HCT116 (cell line): ENCODE data around the gene PPRC1. TPM values are rescaled to one million over a fixed set of nuclear protein-coding genes. Genes with fewer than 3 reads are reported as not detected.

Experiments used
- ATAC-seq: fragments of 200-7000 bp; cut with Tn5 transposase; 2 replicates; pipeline ENCODE4 v1.9.1; 2020; ENCODE audit warnings: mild to moderate bottlenecking, moderate library complexity
- BruUV-seq: library from RNA; stranded (reverse); fragments of 400-500 nt; replicated peaks from 2 replicates; lab custom pipeline; 2021; lab: Mats Ljungman, UMichigan
- CTCF ChIA-PET: fragments of 300-600 bp; sonication (Branson Sonifier 250); formaldehyde crosslinking; loops from one replicate; lab custom pipeline; 2021; ENCODE audit warnings: antibody characterized with exemption; lab: Charles Lee
- POLR2A ChIA-PET: fragments of 300-600, 350-600 bp; sonication (Branson Sonifier 250); formaldehyde crosslinking; loops from one replicate; lab custom pipeline; 2021; ENCODE audit warnings: antibody characterized with exemption; lab: Charles Lee
- RAD21 ChIA-PET, 2 experiments: fragments of 300-600 bp; sonication (Branson Sonifier 250); formaldehyde crosslinking; loops; one replicate each; lab custom pipeline; 2023; ENCODE audit warnings: low total read pairs in 2 of 2; ENCODE audit not compliant: uncharacterized antibody in 2 of 2, unreplicated experiment in 2 of 2, low non-redundant PET in 1 of 2; lab: Charles Lee
- DNase-seq: peaks from one replicate; pipeline ENCODE4 v3.0.0-alpha.2; 2010; ENCODE audit warnings: low read depth, low spot score
- H2AFZ ChIP-seq: fragments of 200-600 bp; shearing (Covaris generic), sonication (generic); 2 replicates; pipeline ENCODE4 v1.6.1; 2017; ENCODE audit warnings: low read depth, mixed run types, mixed read lengths, antibody characterized with exemption, low read length; ENCODE audit not compliant: poor library complexity, severe bottlenecking
- H3K27ac ChIP-seq: 2 replicates; pipeline ENCODE4 v1.5.1; 2012; ENCODE audit warnings: low read depth, low read length
- H3K27me3 ChIP-seq: fragments of 200-600 bp; sonication (generic); 2 replicates; pipeline ENCODE4 v1.6.1; 2016; ENCODE audit warnings: mixed run types, low read length, mixed read lengths; ENCODE audit not compliant: insufficient read depth
- H3K36me3 ChIP-seq, 2 experiments: fragments of 200-500 bp in 1 of 2; fragments of 200-600 bp in 1 of 2; sonication (Bioruptor generic) in 1 of 2; sonication (generic) in 1 of 2; 2 replicates each; pipeline versions ENCODE4 v1.5.1 to v1.6.1; 2014 to 2016; ENCODE audit warnings: low read length in 2 of 2, inconsistent platforms in 1 of 2, mixed read lengths in 1 of 2, mixed run types in 1 of 2; ENCODE audit not compliant: insufficient read depth in 2 of 2, control insufficient read depth in 1 of 2
- H3K4me1 ChIP-seq, 2 experiments: fragments of 200-600 bp in 1 of 2; sonication (generic) in 1 of 2; 2 replicates each; pipeline versions ENCODE4 v1.5.1 to v1.6.1; 2012 to 2017; ENCODE audit warnings: low read length in 2 of 2, inconsistent platforms in 1 of 2, mild to moderate bottlenecking in 1 of 2, mixed read lengths in 1 of 2, mixed run types in 1 of 2, moderate library complexity in 1 of 2; ENCODE audit not compliant: insufficient read depth in 2 of 2, control insufficient read depth in 1 of 2
- H3K4me2 ChIP-seq: fragments of 200-600 bp; sonication (generic); 2 replicates; pipeline ENCODE4 v1.6.1; 2017; ENCODE audit warnings: mixed run types, low read length, mixed read lengths
- H3K4me3 ChIP-seq, 2 experiments: fragments of 200-600 bp in 1 of 2; sonication (generic) in 1 of 2; replicated peaks in 1 of 2; 2 replicates each; pipeline ENCODE4 v1.5.1; 2011 to 2016; ENCODE audit warnings: low read length in 2 of 2, control low read depth in 1 of 2, low read depth in 1 of 2, mild to moderate bottlenecking in 1 of 2, mixed read lengths in 1 of 2, mixed run types in 1 of 2
- H3K79me2 ChIP-seq: fragments of 200-600 bp; sonication (generic); 2 replicates; pipeline ENCODE4 v1.6.1; 2017; ENCODE audit warnings: mild to moderate bottlenecking, mixed run types, low read length, moderate library complexity, mixed read lengths; ENCODE audit not compliant: insufficient read depth
- H3K9ac ChIP-seq: fragments of 200-600 bp; sonication (generic); 2 replicates; pipeline ENCODE4 v1.6.1; 2016; ENCODE audit warnings: low read length, mixed read lengths
- H3K9me2 ChIP-seq: fragments of 200-600 bp; sonication (generic), shearing (Covaris generic); 2 replicates; pipeline ENCODE4 v1.6.1; 2017; ENCODE audit warnings: mixed run types, mild to moderate bottlenecking, moderate library complexity; ENCODE audit not compliant: insufficient read depth
- H3K9me3 ChIP-seq, 2 experiments: fragments of 200-500 bp in 1 of 2; fragments of 200-600 bp in 1 of 2; sonication (Bioruptor generic) in 1 of 2; sonication (generic) in 1 of 2; 2 replicates each; pipeline ENCODE4 v1.6.1; 2014 to 2017; ENCODE audit warnings: low read length in 2 of 2, mixed read lengths in 2 of 2, inconsistent platforms in 1 of 2, low read depth in 1 of 2, mild to moderate bottlenecking in 1 of 2, mixed run types in 1 of 2, moderate library complexity in 1 of 2; ENCODE audit not compliant: control insufficient read depth in 1 of 2, insufficient read depth in 1 of 2
- H4K20me1 ChIP-seq: fragments of 200-600 bp; sonication (generic), shearing (Covaris generic); 2 replicates; pipeline ENCODE4 v1.6.1; 2017; ENCODE audit warnings: mixed run types, mild to moderate bottlenecking, moderate library complexity; ENCODE audit not compliant: insufficient read depth
- ELF1 ChIP-seq: IDR thresholded peaks from 2 replicates; pipeline ENCODE4 v1.6.1; 2012; ENCODE audit warnings: low read depth, borderline replicate concordance
- EZH2phosphoT487 ChIP-seq: fragments of 200-600 bp; IDR thresholded peaks from 2 replicates; pipeline ENCODE4 v1.6.1; 2018; ENCODE audit warnings: antibody characterized with exemption, borderline replicate concordance
- FOSL1 ChIP-seq: IDR thresholded peaks from 2 replicates; pipeline ENCODE4 v1.6.1; 2012; ENCODE audit warnings: low read depth
- POLR2AphosphoS5 ChIP-seq: IDR thresholded peaks from 2 replicates; pipeline ENCODE4 v1.6.1; 2011; ENCODE audit warnings: mild to moderate bottlenecking, low read depth, low read length, moderate library complexity
- SIN3A ChIP-seq: IDR thresholded peaks from 2 replicates; pipeline ENCODE4 v1.6.1; 2012; ENCODE audit warnings: low read depth
- SRF ChIP-seq: IDR thresholded peaks from 2 replicates; pipeline ENCODE4 v1.6.1; 2012; ENCODE audit warnings: low read depth
- TCF7L2 ChIP-seq: IDR thresholded peaks from 2 replicates; pipeline ENCODE4 v1.7.0; 2011; ENCODE audit warnings: borderline replicate concordance, inconsistent platforms; ENCODE audit not compliant: insufficient read depth, insufficient read length; ENCODE audit errors: extremely low read depth
- ZFX ChIP-seq: fragments of 450-650 bp; IDR thresholded peaks from 2 replicates; pipeline ENCODE4 v1.6.1; 2017
- ZNF274 ChIP-seq: fragments of 200-500 bp; sonication (Bioruptor generic); IDR thresholded peaks from 2 replicates; pipeline ENCODE4 v1.6.1; 2014; ENCODE audit warnings: mild to moderate bottlenecking, low read depth, low read length, inconsistent platforms
- intact Hi-C: fragments of 100-400 bp; cut with micrococcal nuclease; formaldehyde crosslinking; loops from 2 replicates; pipeline ENCODE4 v1.10.0; 2022
- total RNA-seq: library from RNA; stranded (reverse); gene quantifications from one replicate; pipeline ENCODE4 v1.2.1, GENCODE V29; 2021; ENCODE audit not compliant: unreplicated experiment
- TF ChIP-seq, protein P1 (sequence below): IDR thresholded peaks from 2 replicates; pipeline ENCODE4 v1.6.1; 2012
- TF ChIP-seq, protein P2 (sequence below): IDR thresholded peaks from 2 replicates; pipeline ENCODE4 v1.6.1; 2012; ENCODE audit warnings: low read depth

The PPRC1 gene
- total RNA-seq, 1 experiment from 2014 or later, result 93.0 TPM

DNA sequence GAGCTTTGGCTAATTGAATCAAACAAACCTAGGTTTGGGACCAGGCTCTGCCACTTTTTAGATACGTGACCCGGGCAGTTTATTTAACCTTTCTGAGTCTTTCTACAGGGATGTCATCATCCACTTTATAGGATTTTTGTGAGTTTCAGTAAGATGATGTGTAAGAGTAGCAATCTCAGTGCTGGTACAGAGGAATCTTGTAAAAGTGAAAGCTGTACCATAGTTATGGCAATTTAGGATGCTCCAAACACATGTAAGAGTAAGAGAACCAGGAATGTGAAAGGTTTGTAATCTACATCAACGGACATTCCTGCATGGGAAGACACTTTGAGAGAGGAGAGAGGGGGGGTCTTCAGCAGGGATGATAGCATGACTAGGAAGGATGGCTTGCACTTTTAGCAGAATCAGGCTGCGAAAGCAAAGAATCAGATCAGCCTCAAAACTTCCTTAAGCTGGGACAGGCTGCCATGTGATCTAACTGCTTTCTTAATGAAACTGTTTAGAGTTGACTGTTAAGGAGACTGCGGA is 20.3 kb downstream of the PPRC1 start:
- H3K4me3 ChIP-seq, result peak overlapping the region; percentile 89 to 97
- peak overlapping the region; percentile 76 for H3K27ac ChIP-seq
- TF ChIP-seq, protein P1, sequence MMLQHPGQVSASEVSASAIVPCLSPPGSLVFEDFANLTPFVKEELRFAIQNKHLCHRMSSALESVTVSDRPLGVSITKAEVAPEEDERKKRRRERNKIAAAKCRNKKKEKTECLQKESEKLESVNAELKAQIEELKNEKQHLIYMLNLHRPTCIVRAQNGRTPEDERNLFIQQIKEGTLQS, result no peak
- TF ChIP-seq ELF1 (no peak), ZNF274 (no peak), ZFX (no peak), SRF (no peak), TCF7L2 (no peak), POLR2AphosphoS5 (no peak), EZH2phosphoT487 (no peak), SIN3A (no peak), FOSL1 (no peak)
- TF ChIP-seq, protein P2, sequence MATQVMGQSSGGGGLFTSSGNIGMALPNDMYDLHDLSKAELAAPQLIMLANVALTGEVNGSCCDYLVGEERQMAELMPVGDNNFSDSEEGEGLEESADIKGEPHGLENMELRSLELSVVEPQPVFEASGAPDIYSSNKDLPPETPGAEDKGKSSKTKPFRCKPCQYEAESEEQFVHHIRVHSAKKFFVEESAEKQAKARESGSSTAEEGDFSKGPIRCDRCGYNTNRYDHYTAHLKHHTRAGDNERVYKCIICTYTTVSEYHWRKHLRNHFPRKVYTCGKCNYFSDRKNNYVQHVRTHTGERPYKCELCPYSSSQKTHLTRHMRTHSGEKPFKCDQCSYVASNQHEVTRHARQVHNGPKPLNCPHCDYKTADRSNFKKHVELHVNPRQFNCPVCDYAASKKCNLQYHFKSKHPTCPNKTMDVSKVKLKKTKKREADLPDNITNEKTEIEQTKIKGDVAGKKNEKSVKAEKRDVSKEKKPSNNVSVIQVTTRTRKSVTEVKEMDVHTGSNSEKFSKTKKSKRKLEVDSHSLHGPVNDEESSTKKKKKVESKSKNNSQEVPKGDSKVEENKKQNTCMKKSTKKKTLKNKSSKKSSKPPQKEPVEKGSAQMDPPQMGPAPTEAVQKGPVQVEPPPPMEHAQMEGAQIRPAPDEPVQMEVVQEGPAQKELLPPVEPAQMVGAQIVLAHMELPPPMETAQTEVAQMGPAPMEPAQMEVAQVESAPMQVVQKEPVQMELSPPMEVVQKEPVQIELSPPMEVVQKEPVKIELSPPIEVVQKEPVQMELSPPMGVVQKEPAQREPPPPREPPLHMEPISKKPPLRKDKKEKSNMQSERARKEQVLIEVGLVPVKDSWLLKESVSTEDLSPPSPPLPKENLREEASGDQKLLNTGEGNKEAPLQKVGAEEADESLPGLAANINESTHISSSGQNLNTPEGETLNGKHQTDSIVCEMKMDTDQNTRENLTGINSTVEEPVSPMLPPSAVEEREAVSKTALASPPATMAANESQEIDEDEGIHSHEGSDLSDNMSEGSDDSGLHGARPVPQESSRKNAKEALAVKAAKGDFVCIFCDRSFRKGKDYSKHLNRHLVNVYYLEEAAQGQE, result no peak
- H3K9me3 ChIP-seq, result no peaks in the 10 kb centered on the region
- H2AFZ ChIP-seq, result no peak overlapping the region
- H3K4me2 ChIP-seq, result peak overlapping the region; percentile 77
- ChIA-PET RAD21 (no interaction called here), CTCF (interaction anchor here (1.5 to 2.0 kb wide), 2 partner anchors 77 to 80 kb away, joined by 3 to 11 read pairs; no protein-coding TSS in a partner anchor), POLR2A (interaction anchor here (1.2 to 1.5 kb wide), 3 partner anchors 27 to 350 kb away, joined by 3 read pairs; no protein-coding TSS in a partner anchor)
- H3K4me1 ChIP-seq, result peaks cover 27 to 45% of the 10 kb centered on the region in 2 experiments
- H3K36me3 ChIP-seq, result peaks cover 38 to 62% of the 10 kb centered on the region in 2 experiments
- H3K9me2 ChIP-seq, result no peaks in the 10 kb centered on the region
- DNase-seq (no peak), ATAC-seq (no peak)
- peaks cover 17% of the 10 kb centered on the region; the same call in 1 of the 2 replicates for H4K20me1 ChIP-seq
- peaks cover 77% of the 10 kb centered on the region for H3K79me2 ChIP-seq
- H3K9ac ChIP-seq, result peak overlapping the region; percentile 98
- no TSS peak for BruUV-seq
- H3K27me3 ChIP-seq, result no peaks in the 10 kb centered on the region
- intact Hi-C loops, result loop anchor here (5.0 kb wide), 1 partner anchor 349 kb away; the partner anchor contains the start of genes ACTR1A and SUFU
